IPS-11a (cell line): ENCODE data around the gene APC.

Experiments used
- H3K4me3 ChIP-seq: one replicate; pipeline ENCODE4 v1.5.1; 2013; ENCODE audit warnings: low read depth, low read length, control low read depth

The APC gene

DNA sequence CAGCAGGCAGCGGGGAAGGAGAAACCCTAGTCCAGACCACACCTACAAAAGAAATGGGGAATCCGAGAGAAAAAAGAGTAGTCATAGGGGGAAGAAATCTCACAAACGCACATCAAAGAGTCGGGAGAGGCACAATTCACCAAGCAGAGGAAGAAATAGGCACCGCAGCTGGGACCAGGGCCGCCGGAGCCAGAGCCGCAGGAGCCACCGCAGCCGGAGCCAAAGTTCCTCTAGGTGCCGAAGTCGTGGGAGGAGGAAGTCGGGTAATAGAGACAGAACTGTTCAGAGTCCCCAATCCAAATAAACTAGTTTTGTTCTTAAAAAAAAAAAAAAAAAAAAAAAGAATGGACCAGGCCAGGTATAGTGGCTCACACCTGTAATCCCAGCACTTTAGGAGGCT is 155.1 kb downstream of the APC start:
- H3K4me3 ChIP-seq = no peak overlapping the region

GRCh38 chr5:112895682-112896081 is 158.0 kb downstream of the APC start:
- H3K4me3 ChIP-seq = no peak overlapping the region
